GM19043 (cell line): ENCODE data around the gene NEMP1.
A peak's percentile ranks its signal among the peaks of the same experiment; 100 is the strongest.
"Not testable (repeated sequence)": the region's sequence is repeated elsewhere in the genome, so short reads cannot be mapped to it uniquely, and the experiment has no call there.

Experiments
- ATAC-seq: cut with Tn5 transposase; IDR thresholded peaks from one replicate; pipeline ENCODE4 v1.9.1; 2021; ENCODE audit warnings: low read depth; ENCODE audit not compliant: unreplicated experiment

Gene NEMP1

DNA sequence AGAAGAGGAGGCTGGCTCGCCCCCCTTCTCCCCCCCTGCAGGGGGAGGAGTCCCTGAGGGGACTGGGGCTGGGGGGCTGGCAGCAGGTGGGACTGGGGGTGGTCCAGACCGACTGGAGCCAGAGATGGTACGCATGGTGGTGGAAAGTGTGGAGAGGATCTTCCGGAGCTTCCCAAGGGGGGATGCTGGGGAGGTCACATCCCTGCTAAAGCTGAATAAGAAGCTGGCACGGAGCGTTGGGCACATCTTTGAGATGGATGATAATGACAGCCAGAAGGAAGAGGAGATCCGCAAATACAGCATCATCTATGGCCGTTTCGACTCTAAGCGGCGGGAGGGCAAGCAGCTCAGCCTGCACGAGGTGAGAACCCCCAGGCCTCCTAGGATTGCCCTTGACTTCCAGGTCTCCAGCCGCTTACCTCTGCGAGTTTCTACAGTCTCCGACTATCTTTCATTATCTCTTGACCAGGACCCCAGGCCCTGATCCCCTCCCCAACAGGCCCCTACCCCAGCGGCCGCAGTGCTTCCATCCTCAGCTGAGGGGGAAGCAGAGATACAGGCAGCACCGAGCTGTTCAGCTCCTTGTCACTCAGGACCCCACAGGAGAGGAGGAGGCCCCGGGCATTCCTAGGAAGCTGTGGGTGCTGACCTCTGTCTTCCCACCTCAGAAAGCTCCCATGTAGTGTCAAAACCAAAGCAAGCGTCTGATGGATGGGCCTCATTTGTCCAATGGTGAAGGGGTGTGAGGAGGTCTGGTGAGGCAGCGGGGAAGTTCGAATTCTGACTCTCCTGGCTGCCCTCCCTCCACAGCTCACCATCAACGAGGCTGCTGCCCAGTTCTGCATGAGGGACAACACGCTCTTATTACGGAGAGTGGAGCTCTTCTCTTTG, 13.3 kb upstream of the NEMP1 start:
- ATAC-seq, result no peak

- ATAC-seq, result no peak
Measured at GRCh38 chr12:57090924-57091637, 12.5 kb upstream of the NEMP1 start.

- no peak for ATAC-seq
Measured at GRCh38 chr12:57090490-57090889, 11.9 kb upstream of the NEMP1 start.

DNA sequence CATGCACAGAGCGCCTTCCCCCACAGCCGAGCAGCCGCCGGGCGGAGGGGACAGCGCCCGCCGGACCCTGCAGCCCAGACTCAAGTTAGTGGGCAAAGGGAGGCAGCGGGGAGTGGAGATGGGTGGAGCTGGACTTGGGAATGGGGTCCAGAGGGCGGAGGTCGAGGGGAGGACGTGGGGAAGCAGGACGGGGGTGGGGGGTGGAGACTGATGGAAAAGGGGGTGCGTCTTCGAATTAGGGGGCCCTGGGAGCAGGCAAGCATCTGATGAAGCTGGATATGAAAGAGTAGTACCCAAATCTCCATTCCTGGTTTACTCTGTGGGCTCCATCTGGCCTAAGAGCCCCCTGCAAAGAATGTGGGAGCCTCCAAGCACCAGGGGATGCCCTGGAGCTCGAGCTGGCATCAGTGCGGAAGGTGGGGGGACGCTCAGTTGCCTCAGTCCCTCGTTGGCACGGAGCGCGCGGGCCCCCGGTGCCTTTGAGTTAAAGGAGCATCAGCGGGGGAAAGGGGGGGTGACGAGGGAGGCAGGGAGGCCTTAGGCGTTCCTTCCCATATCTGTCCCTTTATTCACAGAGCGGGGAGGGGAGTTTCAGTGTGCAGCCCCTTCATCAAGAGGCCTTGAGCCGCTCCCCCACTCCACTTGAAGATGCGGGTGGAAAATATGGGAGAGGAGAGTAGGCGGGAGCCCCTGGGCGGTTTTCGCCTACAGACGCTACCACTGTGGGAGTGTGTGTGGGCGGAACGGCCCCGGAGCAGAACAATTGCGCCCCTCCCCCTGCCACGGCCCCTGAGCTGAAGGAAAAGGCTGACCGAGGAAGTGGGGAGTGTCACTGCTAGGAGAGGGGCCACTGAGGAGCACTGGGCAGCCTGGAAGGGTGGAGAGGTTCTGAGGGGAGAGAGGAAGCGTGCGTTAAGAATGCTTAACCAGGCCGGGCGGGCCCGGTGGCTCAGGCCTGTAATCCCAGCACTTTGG, 11.0 kb upstream of the NEMP1 start:
- no peak for ATAC-seq

GRCh38 chr12:57088354-57089270, 10.0 kb upstream of the NEMP1 start, which contains the start of gene NAB2:
Gene NAB2 (plus strand): TSS chr12:57089114. CDS start chr12:57089272, 158 bp downstream.
- peak; percentile 61 for ATAC-seq

DNA sequence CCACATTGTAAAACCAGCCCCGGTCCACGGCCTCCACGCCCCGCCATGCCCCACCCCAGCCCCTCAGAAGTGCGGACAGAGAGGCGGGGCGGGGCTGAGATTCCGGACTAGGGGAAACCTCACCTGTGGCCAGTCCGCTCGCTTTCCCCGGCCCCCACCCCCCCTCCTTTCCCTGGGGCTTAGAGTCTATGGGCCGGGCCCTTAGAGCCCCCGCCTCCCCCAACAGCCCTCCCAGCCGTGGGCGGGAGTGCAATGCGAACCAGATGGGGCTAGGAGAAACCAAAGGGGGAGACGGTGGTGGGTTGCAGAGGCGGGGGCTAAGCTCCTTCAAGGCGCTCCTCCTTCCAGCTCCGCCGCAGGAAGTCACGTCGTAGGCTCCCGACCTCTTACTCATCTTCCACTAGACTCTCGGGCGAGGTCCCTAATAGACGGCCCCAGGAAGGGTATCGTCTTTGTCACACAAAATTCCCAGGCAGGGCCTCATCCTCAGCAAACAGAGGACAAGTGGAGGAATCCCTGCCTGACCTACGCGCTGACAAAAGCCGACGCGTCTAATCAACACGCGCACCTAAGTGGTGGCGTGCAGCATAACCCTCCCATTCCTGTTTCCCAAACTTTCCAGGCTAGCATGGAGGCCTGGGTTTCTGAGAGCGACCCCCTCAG, 9.2 kb upstream of the NEMP1 start:
- ATAC-seq, result peak; percentile 39

DNA sequence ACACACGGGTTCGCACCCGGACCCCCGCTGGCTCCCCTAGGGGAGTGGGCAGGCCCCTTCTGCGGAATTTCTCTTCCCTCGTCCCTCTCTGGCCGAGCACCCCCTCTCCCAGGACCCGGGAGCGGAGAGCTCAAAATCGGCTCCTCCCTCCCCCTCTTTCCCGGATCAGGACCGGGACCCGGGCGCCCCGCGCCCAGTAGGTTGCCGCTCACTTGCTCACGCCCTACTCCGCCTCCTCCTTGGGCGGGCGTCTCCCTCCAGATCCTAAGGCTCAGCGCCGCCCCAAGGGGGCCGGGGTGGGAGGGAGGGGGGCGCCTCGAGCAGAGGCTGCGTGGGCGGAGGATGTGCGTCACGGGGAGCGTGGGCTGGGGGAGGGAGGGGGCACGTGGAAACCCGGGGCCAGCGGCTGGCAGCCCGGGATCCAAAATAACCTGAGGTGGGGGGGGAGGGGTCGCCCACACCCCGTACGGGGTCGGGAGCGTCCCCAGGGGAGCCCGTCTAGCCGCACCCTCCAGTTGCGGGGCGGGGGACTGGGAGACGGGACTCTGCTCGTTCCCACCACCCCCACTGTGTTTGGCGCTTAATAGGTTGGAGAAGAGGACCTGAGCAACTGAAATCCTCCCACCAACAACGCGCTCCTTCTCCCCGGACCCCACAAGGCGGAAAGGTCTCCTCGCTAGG, 8.6 kb upstream of the NEMP1 start:
- ATAC-seq, result peak; percentile 20

- no peak for ATAC-seq
Measured at GRCh38 chr12:57086493-57087009, 8.0 kb upstream of the NEMP1 start.

GRCh38 chr12:57085999-57086492, 7.5 kb upstream of the NEMP1 start:
- no peak for ATAC-seq

- ATAC-seq, result no peak
Measured at GRCh38 chr12:57080855-57081254, 2.3 kb upstream of the NEMP1 start.

DNA sequence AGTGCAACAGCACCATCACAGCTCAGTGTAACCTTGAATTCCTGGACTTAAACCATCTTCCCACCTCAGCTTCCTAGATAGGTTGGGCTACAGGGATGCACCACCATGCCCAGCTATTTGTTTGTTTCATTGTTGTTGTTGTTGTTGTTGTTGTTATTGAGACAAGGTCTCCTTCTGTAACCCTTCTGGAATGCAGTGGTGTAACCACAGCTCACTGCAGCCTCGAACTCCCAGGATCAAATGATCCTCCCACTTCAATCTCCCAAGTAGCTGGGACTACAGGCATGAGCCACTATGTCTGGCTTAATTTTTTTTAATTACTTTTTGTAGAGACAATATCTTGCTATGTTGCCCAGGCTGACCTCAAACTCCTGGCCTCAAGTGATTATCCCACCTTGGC, 1.2 kb upstream of the NEMP1 start:
- ATAC-seq, result no peak

GRCh38 chr12:57073566-57074450, 4.8 kb downstream of the NEMP1 start:
- ATAC-seq, result not testable (repeated sequence)

DNA sequence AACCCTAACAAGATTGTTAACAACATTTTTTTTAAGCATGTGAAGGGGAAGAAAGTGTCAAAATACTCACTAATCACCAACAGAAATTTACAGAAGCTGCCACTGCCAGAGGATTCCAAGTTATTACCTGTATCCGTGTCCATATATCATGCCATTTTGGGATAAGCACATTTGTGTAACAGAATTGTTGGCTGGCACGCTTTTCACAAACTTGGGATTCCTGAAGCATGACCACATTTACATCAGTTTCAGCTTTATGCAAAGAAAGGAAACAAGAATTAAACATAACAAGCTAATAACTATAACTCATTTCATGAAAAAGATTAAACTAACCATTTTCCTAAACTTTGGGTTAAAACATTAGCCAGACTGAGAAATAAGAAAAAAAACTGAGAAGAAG, 5.9 kb downstream of the NEMP1 start:
- ATAC-seq, result no peak

DNA sequence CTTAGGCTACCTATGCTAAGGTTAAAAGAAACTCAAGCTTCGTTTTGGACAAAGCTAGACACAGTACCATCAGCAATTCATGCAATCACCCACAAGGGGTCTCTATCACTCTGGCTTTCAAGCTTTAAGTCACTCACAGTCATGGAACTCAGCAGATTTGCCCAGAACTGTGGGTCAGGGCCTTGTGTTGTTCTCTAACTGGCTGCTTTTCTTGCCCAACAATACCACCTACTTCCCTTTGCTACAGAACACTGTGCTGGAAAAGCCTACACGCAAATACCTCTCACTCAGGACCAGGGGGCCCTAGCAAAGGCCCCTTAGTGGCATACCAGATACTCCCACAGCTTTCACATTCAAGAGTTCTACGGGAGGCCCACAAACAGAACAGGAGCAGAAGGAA, 9.1 kb downstream of the NEMP1 start:
- ATAC-seq, result peak; percentile 81

DNA sequence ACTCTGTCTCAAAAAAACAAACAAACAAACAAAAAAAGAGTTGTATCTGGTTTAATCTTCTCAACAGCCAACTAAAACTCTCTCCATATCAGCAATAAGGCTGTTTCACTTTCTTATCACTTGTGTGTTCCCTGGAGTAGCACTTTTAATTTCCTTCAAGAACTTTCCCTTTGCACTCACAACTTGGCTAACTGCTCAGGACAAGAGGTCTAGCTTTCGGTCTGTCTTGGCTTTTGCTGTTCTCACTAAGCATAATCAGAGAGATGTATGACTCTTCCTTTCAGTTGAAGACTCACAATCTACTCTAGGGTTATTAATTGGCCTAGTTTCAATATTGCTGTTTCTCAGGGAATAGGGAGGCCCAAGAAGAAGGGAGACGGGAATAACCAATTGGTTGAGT, 12.3 kb downstream of the NEMP1 start:
- ATAC-seq, result no peak

- peak; percentile 86 for ATAC-seq
Measured at GRCh38 chr12:57063991-57064685, 14.5 kb downstream of the NEMP1 start.
